SU-DHL-6 (cell line): Measurements from ENCODE around the gene BICD1.

Source experiments
- H2AFZ ChIP-seq: fragments of 200-600 bp; sonication (generic); 2 replicates; pipeline ENCODE4 v1.6.1; 2014; ENCODE audit warnings: low read depth, mild to moderate bottlenecking, moderate library complexity, mixed read lengths, antibody characterized with exemption, low read length; ENCODE audit not compliant: severe bottlenecking
- H3F3A ChIP-seq: fragments of 200-600 bp; shearing (Covaris generic); 2 replicates; pipeline ENCODE4 v1.6.0; 2016; ENCODE audit warnings: antibody characterized with exemption, mild to moderate bottlenecking; ENCODE audit not compliant: insufficient read depth
- H3K27ac ChIP-seq: fragments of 200-600 bp; sonication (generic); 2 replicates; pipeline ENCODE4 v1.5.1; 2016; ENCODE audit warnings: low read depth, mild to moderate bottlenecking, low read length, moderate library complexity, mixed read lengths
- H3K27me3 ChIP-seq: fragments of 200-600 bp; sonication (generic), shearing (Covaris generic); 2 replicates; pipeline ENCODE4 v1.6.0; 2014; ENCODE audit warnings: mild to moderate bottlenecking, low read length
- H3K36me3 ChIP-seq: fragments of 200-600 bp; sonication (generic); 2 replicates; pipeline ENCODE4 v1.6.1; 2014; ENCODE audit warnings: mild to moderate bottlenecking, low read length, mixed read lengths
- H3K4me2 ChIP-seq: fragments of 300-600, 200-600 bp; shearing (Covaris generic), sonication (generic); 2 replicates; pipeline ENCODE4 v1.6.0; 2014; ENCODE audit warnings: low read length, low read depth, mild to moderate bottlenecking; ENCODE audit not compliant: poor library complexity, severe bottlenecking
- H3K4me3 ChIP-seq: fragments of 200-600 bp; sonication (generic); 2 replicates; pipeline ENCODE4 v1.5.1; 2014; ENCODE audit warnings: antibody characterized with exemption, low read length, mild to moderate bottlenecking, mixed read lengths; ENCODE audit not compliant: insufficient read depth, poor library complexity, severe bottlenecking
- H3K79me2 ChIP-seq: fragments of 200-600 bp; sonication (generic); 2 replicates; pipeline ENCODE4 v1.6.1; 2014; ENCODE audit warnings: mild to moderate bottlenecking, low read length, moderate library complexity; ENCODE audit not compliant: insufficient read depth
- H3K9ac ChIP-seq: fragments of 200-600 bp; sonication (generic); 2 replicates; pipeline ENCODE4 v1.7.0; 2014; ENCODE audit warnings: mild to moderate bottlenecking, low read length
- H3K9me2 ChIP-seq: fragments of 200-600 bp; sonication (generic); replicated peaks from 2 replicates; pipeline ENCODE4 v1.6.1; 2014; ENCODE audit warnings: low read length; ENCODE audit not compliant: insufficient read depth
- H3K9me3 ChIP-seq: fragments of 200-600 bp; sonication (generic); 2 replicates; pipeline ENCODE4 v1.6.1; 2014; ENCODE audit warnings: low read length, mixed read lengths; ENCODE audit not compliant: insufficient read depth
- H4K20me1 ChIP-seq: fragments of 200-600 bp; sonication (generic); 2 replicates; pipeline ENCODE4 v1.6.1; 2014; ENCODE audit warnings: low read depth, mild to moderate bottlenecking, antibody characterized with exemption, low read length, moderate library complexity, mixed read lengths
- CTCF ChIP-seq: fragments of 200-600 bp; sonication (generic); IDR thresholded peaks from one replicate; pipeline ENCODE4 v1.5.1; 2017; ENCODE audit warnings: antibody characterized with exemption, mild to moderate bottlenecking, low read length, moderate library complexity; ENCODE audit not compliant: insufficient read depth, poor library complexity, severe bottlenecking
- EZH2phosphoT487 ChIP-seq: fragments of 200-600 bp; sonication (generic), shearing (Covaris generic); conservative IDR thresholded peaks from 2 replicates; pipeline ENCODE4 v1.6.1; 2018; ENCODE audit warnings: mild to moderate bottlenecking, antibody characterized with exemption, low read length, moderate library complexity, mixed read lengths

BICD1 gene

DNA sequence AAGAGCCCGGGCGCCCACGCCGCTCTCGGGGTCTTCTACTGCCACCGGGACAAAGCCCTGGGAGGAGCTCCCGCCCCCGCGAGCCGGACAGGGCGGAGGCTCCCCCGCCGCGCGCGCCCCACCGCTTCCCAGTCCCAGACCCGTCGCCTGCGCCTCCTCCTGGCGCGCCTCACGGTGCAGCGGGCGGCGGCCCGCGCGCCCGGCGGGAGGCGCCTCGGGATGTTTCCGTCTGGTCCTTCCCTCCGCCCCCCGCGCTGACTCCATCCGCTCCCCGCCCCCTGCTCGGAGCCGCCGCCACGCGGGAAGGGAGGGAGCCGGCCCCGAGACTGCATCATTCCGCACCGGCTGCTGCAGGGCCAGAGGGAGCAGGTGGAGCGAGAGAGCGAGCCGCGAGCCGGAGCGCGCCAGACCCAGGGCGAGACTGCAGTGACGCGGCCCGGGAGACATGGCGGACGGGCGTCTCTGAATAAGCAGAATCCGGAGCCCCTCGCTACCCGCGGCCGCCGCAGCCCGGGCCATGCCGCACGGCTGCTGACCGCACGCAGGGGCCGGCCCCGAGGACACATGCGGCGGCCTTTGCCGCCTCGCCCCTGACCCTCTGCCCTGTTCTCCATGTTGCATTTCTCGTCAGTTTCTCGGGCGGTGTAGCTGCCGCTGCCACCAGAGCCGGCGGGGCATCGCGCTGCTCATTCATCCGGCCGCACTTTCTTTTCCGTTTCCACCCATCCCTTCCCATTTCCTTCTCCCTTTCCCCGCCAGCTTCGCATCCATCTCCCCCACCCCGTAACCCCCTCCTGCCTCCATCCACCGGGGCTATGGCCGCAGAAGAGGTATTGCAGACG lies at the start of gene BICD1:
Gene BICD1 (plus strand): TSS at position 331 of the 842 bp plus-strand sequence. CDS start 485 bp downstream, at position 816.
- TF ChIP-seq CTCF (peak; percentile 18), EZH2phosphoT487 (no peak)
- Histone ChIP-seq H3K79me2 (peaks cover 42% of the 10 kb centered on the region), H3K4me3 (peak within 1 kb of the TSS; percentile 97), H3K4me2 (peak within 1 kb of the TSS; percentile 90), H3K27ac (peak within 1 kb of the TSS; percentile 74), H3K9me2 (no peaks in the 10 kb centered on the region), H3F3A (peaks cover 22% of the 10 kb centered on the region), H3K27me3 (no peaks in the 10 kb centered on the region), H3K9ac (peak within 1 kb of the TSS; percentile 97), H4K20me1 (no peaks in the 10 kb centered on the region; the same call in 1 of the 2 replicates), H3K9me3 (no peaks in the 10 kb centered on the region), H2AFZ (peak within 1 kb of the TSS; percentile 86), H3K36me3 (no peaks in the 10 kb centered on the region)

GRCh38 chr12:32061033-32061432 lies 45.6 kb upstream of the BICD1 start:
- no peak overlapping the region for H3K27ac ChIP-seq
- H3K4me3 ChIP-seq: no peak overlapping the region
- no peaks in the 10 kb centered on the region for H3K27me3 ChIP-seq
- H3K9me3 ChIP-seq: no peaks in the 10 kb centered on the region
- no peaks in the 10 kb centered on the region for H3K9me2 ChIP-seq
- H3K9ac ChIP-seq: no peak overlapping the region
- no peaks in the 10 kb centered on the region for H3K79me2 ChIP-seq
- H3F3A ChIP-seq: no peaks in the 10 kb centered on the region; the same call in 1 of the 2 replicates
- TF ChIP-seq CTCF (no peak), EZH2phosphoT487 (no peak)
- no peaks in the 10 kb centered on the region for H3K36me3 ChIP-seq
- H3K4me2 ChIP-seq: peak overlapping the region; percentile 53
- H4K20me1 ChIP-seq: no peaks in the 10 kb centered on the region
- peak overlapping the region; percentile 92 for H2AFZ ChIP-seq

DNA sequence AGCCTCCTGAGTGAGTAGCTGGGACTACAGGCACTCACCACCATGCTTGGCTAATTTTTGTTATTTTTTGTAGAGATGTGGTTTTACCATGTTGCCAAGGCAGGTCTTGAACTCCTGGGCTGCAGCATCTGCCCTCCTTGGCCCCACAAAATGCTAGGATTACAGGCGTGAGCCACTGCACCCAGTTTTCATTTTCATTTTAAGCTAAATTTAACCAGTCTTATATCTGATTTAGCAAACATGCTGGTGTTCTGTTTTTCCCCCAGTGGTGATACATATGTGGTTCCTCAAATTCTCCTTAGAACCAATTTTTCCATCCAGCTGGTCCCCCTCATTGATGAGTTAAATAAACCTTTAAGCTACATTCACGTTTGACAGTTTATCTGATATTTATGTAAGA lies 43.8 kb upstream of the BICD1 start:
- Histone ChIP-seq H3K79me2 (no peaks in the 10 kb centered on the region), H3K9me2 (no peaks in the 10 kb centered on the region), H4K20me1 (no peaks in the 10 kb centered on the region), H2AFZ (peak overlapping the region; percentile 21), H3K27ac (no peak overlapping the region), H3K4me2 (peak overlapping the region; percentile 13), H3F3A (no peaks in the 10 kb centered on the region; the same call in 1 of the 2 replicates), H3K4me3 (no peak overlapping the region), H3K27me3 (no peaks in the 10 kb centered on the region), H3K9me3 (no peaks in the 10 kb centered on the region), H3K9ac (no peak overlapping the region), H3K36me3 (no peaks in the 10 kb centered on the region)
- TF ChIP-seq CTCF: no peak
- TF ChIP-seq EZH2phosphoT487: no peak
